SK-N-SH (cell line): ENCODE data around the gene OR2AT4.

ENCODE experiments used
- TEAD4 ChIP-seq: IDR thresholded peaks from 2 replicates; pipeline ENCODE4 v1.4.0; 2012; ENCODE audit warnings: mild to moderate bottlenecking, borderline replicate concordance; ENCODE audit not compliant: insufficient read depth
- TF ChIP-seq, protein P1 (sequence below): fragments of 200-600 bp; sonication (generic); IDR thresholded peaks from 2 replicates; pipeline ENCODE4 v1.6.1; 2017; ENCODE audit warnings: antibody characterized with exemption, mild to moderate bottlenecking, moderate library complexity

DNA sequence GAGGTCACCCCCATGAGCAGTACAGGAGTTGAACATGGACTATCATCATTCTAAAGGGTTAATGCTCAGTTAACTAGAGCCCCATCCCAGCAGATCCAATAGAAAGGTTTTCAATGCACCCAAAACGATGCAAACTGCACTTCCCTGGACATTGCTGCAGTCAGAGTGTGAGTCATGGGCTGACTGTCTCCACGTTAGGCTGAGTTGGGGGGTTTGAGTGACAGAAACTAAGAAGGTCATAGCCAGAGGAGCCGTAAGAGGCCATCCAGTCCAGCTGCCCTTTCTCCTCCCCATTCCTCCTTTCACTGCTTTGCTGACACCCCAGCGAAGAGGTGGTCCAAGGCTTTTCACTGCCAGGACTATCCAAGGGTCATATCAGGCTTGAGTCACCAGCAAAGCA, 10.5 kb upstream of the OR2AT4 start:
- TF ChIP-seq, protein P1, sequence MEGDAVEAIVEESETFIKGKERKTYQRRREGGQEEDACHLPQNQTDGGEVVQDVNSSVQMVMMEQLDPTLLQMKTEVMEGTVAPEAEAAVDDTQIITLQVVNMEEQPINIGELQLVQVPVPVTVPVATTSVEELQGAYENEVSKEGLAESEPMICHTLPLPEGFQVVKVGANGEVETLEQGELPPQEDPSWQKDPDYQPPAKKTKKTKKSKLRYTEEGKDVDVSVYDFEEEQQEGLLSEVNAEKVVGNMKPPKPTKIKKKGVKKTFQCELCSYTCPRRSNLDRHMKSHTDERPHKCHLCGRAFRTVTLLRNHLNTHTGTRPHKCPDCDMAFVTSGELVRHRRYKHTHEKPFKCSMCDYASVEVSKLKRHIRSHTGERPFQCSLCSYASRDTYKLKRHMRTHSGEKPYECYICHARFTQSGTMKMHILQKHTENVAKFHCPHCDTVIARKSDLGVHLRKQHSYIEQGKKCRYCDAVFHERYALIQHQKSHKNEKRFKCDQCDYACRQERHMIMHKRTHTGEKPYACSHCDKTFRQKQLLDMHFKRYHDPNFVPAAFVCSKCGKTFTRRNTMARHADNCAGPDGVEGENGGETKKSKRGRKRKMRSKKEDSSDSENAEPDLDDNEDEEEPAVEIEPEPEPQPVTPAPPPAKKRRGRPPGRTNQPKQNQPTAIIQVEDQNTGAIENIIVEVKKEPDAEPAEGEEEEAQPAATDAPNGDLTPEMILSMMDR: no peak
- TF ChIP-seq TEAD4: no peak
